K562 (cell line): ENCODE results near the gene FZD1. TPM values are rescaled to one million over a fixed set of nuclear protein-coding genes. Genes with fewer than 3 reads are reported as not detected.

Experiments used
- AFF4 ChIP-seq: sonication (generic); formaldehyde crosslinking; IDR thresholded peaks from 2 replicates; pipeline ENCODE4 v1.8.0; 2023; ENCODE audit warnings: mild to moderate bottlenecking, missing genetic modification reagents
- ARHGAP35 ChIP-seq: fragments of 450-650 bp; IDR thresholded peaks from 2 replicates; pipeline ENCODE4 v1.6.1; 2018; ENCODE audit not compliant: partially characterized antibody
- BCOR ChIP-seq: fragments of 450-650 bp; IDR thresholded peaks from 2 replicates; pipeline ENCODE4 v1.6.1; 2016
- E2F6 ChIP-seq, 2 experiments: IDR thresholded peaks; 2 replicates each; pipeline ENCODE4 v1.6.1; 2011; ENCODE audit warnings: borderline replicate concordance in 1 of 2, control low read depth in 1 of 2, low read depth in 1 of 2, low read length in 1 of 2, mild to moderate bottlenecking in 1 of 2, mixed read lengths in 1 of 2, moderate library complexity in 1 of 2; ENCODE audit not compliant: insufficient read depth in 1 of 2, insufficient read length in 1 of 2, poor library complexity in 1 of 2, severe bottlenecking in 1 of 2; ENCODE audit errors: extremely low read depth in 1 of 2
- HINFP ChIP-seq: fragments of 450-650 bp; conservative IDR thresholded peaks from 2 replicates; pipeline ENCODE4 v1.6.1; 2016; ENCODE audit warnings: missing genetic modification characterization, low read depth, mild to moderate bottlenecking, control low read depth, missing compliant biosample characterization
- MIER1 ChIP-seq: fragments of 450-650 bp; IDR thresholded peaks from 2 replicates; pipeline ENCODE4 v1.6.1; 2016; ENCODE audit warnings: antibody characterized with exemption, mild to moderate bottlenecking, low read depth
- NFIX ChIP-seq: fragments of 250-450 bp; sonication (Bioruptor Pico); IDR thresholded peaks from 2 replicates; pipeline ENCODE4 v1.4.0; 2020; ENCODE audit warnings: low read depth, mild to moderate bottlenecking, moderate library complexity
- PATZ1 ChIP-seq: fragments of 250-450 bp; sonication (Bioruptor Pico); IDR thresholded peaks from 2 replicates; pipeline ENCODE4 v1.5.0; 2020; ENCODE audit warnings: mild to moderate bottlenecking, borderline replicate concordance
- POLR3G ChIP-seq: IDR thresholded peaks from 2 replicates; pipeline ENCODE4 v1.6.1; 2011; ENCODE audit not compliant: insufficient read length, insufficient replicate concordance; ENCODE audit errors: extremely low read depth
- RAD21 ChIP-seq, 2 experiments: fragments of 250-450 bp in 1 of 2; fragments of 450-650 bp in 1 of 2; sonication (Bioruptor Pico) in 1 of 2; formaldehyde crosslinking in 1 of 2; IDR thresholded peaks in 1 of 2; conservative IDR thresholded peaks in 1 of 2; 2 replicates each; pipeline versions ENCODE4 v1.4.0 to v1.8.0; 2020 to 2022; ENCODE audit warnings: mild to moderate bottlenecking in 2 of 2, moderate library complexity in 1 of 2
- SETDB1 ChIP-seq: IDR thresholded peaks from one replicate; pipeline ENCODE4 v1.6.1; 2012; ENCODE audit warnings: low read length, control low read depth, inconsistent platforms
- SIX5 ChIP-seq, 2 experiments: IDR thresholded peaks; 2 replicates each; pipeline ENCODE4 v1.6.1; 2011; ENCODE audit warnings: low read length in 2 of 2, borderline replicate concordance in 1 of 2, low read depth in 1 of 2, mild to moderate bottlenecking in 1 of 2, moderate library complexity in 1 of 2; ENCODE audit not compliant: insufficient read depth in 1 of 2
- SOX6 ChIP-seq: fragments of 450-650 bp; IDR thresholded peaks from 2 replicates; pipeline ENCODE4 v1.6.1; 2014; ENCODE audit warnings: mild to moderate bottlenecking
- TRIM28 ChIP-seq: fragments of 450-650 bp; IDR thresholded peaks from 2 replicates; pipeline ENCODE4 v1.6.1; 2017
- YY1 ChIP-seq, 3 experiments: IDR thresholded peaks; 2 replicates each; pipeline ENCODE4 v1.6.1; 2011; ENCODE audit warnings: low read length in 2 of 3, mild to moderate bottlenecking in 2 of 3, moderate library complexity in 2 of 3, borderline replicate concordance in 1 of 3, control low read depth in 1 of 3, low read depth in 1 of 3; ENCODE audit not compliant: insufficient read depth in 3 of 3, insufficient replicate concordance in 2 of 3, control insufficient read depth in 1 of 3, insufficient read length in 1 of 3; ENCODE audit errors: extremely low read depth in 1 of 3
- ZNF324 ChIP-seq: fragments of 250-450 bp; sonication (Bioruptor Pico); IDR thresholded peaks from 2 replicates; pipeline ENCODE4 v1.4.0; 2020; ENCODE audit warnings: mild to moderate bottlenecking
- ZNF445 ChIP-seq: fragments of 250-450 bp; sonication (Bioruptor Pico); IDR thresholded peaks from 2 replicates; pipeline ENCODE4 v1.4.0; 2020; ENCODE audit warnings: low read depth, mild to moderate bottlenecking, moderate library complexity
- polyA plus RNA-seq, 8 experiments: library from polyadenylated mRNA; depleted of rRNA in 4 of 8; stranded (reverse) in 5 of 8; unstranded in 3 of 8; fragments of >200 nt; fragmentation: Nextera tagmentation in 2 of 8; fragmentation: Illumina TruSeq in 1 of 8; extraction: Ambion mirVana in 2 of 8; extraction: Trizol in 1 of 8; gene quantifications; 2 replicates each; pipeline versions ENCODE4 v1.2.1 to v1.2.3, GENCODE V29; 2011 to 2014; ENCODE audit warnings: inconsistent platforms in 1 of 8, missing spikeins in 1 of 8
- total RNA-seq, 7 experiments: library from RNA; depleted of rRNA in 6 of 7; stranded (reverse); fragments of >200 nt in 6 of 7; fragmentation: Illumina TruSeq in 2 of 7; extraction: Trizol in 2 of 7; gene quantifications; 2 replicates each; pipeline versions ENCODE4 v1.2.1 to v1.2.3, GENCODE V29; 2011 to 2021; ENCODE audit warnings: low replicate concordance in 1 of 7

The FZD1 gene
- total and polyA plus RNA-seq, 9 of the 15 experiments (the other 6 are each of a cell fraction or from before 2014, with no cell fraction given) = 0.25 to 5.1 (median 1.8) TPM

GRCh38 chr7:91247500-91247899, 16.7 kb upstream of the FZD1 start (continued):
- TF ChIP-seq AFF4 (CRISPR knock-in tag) (no peak), HINFP (no peak), MIER1 (no peak), POLR3G (no peak), E2F6 (IDR thresholded peaks at IDR 0.05; ENCODE audit: borderline replicate concordance in 1 of 2, extremely low read depth in 1 of 2, insufficient read depth in 1 of 2, insufficient read length in 1 of 2, low read depth in 1 of 2, low read length in 1 of 2, poor library complexity in 1 of 2, severe bottlenecking in 1 of 2) (no peak), SIX5 (IDR thresholded peaks at IDR 0.05; ENCODE audit: borderline replicate concordance in 1 of 2, insufficient read depth in 1 of 2, low read depth in 1 of 2, low read length in 2 of 2) (no peak), PATZ1 (CRISPR knock-in tag) (no peak), RAD21 (CRISPR knock-in tag; conservative IDR thresholded peaks at IDR 0.05 in 1 of 2, IDR thresholded peaks at IDR 0.05 in 1 of 2) (peak; percentile 31 to 49; a peak in 3 of 4 replicates), SETDB1 (no peak), TRIM28 (no peak), NFIX (CRISPR knock-in tag) (no peak), SOX6 (no peak), ARHGAP35 (no peak), ZNF445 (CRISPR knock-in tag) (no peak), BCOR (no peak), YY1 (IDR thresholded peaks at IDR 0.05; ENCODE audit: borderline replicate concordance in 1 of 3, control insufficient read depth in 1 of 3, extremely low read depth in 1 of 3, insufficient read depth in 3 of 3, insufficient read length in 1 of 3, insufficient replicate concordance in 2 of 3, low read depth in 1 of 3, low read length in 2 of 3) (no peak), ZNF324 (CRISPR knock-in tag) (no peak)
